ENCODE results near the gene RHOT2.

RHOT2 gene

DNA sequence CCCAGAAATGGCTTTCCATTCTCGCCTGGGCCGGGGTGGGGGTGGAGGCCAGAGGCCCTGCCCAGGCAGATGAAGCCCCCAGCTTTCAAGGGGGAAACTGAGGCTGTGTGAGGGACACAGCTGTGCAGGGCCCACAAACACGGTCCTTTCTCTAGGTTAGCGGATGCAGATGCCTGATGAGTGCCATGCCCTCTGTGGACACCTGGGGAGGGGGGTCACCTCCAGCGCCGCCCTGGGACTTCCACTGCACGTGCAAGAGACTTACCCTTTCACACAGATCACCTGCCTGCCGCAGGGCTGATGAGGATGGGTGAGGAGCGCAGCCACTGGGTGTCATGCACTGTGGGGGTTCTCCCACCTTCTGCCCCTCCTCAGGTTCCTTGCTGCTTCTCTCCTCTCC, 50.5 kb downstream of the RHOT2 start:
- no peak for TF ChIP-seq TAF1 (IDR thresholded peaks at IDR 0.05; ENCODE audit: low read depth, low read length)
- TF ChIP-seq POLR2AphosphoS5 (IDR thresholded peaks at IDR 0.05; ENCODE audit: low read depth, low read length), result no peak
- TF ChIP-seq POU2F2 (IDR thresholded peaks at IDR 0.05; ENCODE audit: low read depth, low read length), result no peak
- no peak for TF ChIP-seq POLR2A (IDR thresholded peaks at IDR 0.05; ENCODE audit: low read depth, low read length)
- no peak for TF ChIP-seq SPI1 (IDR thresholded peaks at IDR 0.05; ENCODE audit: low read depth, low read length)
- no peak for TF ChIP-seq PAX5 (IDR thresholded peaks at IDR 0.05; ENCODE audit: insufficient read depth, low read length, severe bottlenecking)
- DNase-seq (ENCODE audit: insufficient read length, low spot score) (no peak), FAIRE-seq (no peak)

DNA sequence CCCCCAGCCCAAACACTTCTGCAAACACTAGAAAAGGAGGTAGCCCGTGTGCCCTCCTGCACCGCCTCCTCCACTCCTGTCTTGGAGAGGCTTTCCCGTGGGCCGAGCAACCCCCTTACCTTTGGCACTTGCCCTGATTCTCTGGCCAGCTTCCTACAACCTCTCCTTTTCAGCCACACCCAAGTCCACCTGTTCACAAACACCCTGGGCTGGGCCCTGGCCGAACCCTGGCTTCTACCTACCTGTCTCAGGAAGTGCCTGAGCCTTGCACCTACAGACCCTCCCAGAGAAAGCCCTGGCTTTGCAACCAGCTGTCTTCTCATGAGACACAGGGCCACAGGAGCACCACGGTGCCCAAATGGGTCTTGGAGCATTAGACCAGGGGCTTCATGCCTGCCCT, 51.0 kb downstream of the RHOT2 start:
- no peak for DNase-seq (ENCODE audit: insufficient read length, low spot score)
- FAIRE-seq, result no peak
- TF ChIP-seq POLR2A (IDR thresholded peaks at IDR 0.05; ENCODE audit: low read depth, low read length) (no peak), POLR2AphosphoS5 (IDR thresholded peaks at IDR 0.05; ENCODE audit: low read depth, low read length) (no peak), SPI1 (IDR thresholded peaks at IDR 0.05; ENCODE audit: low read depth, low read length) (no peak), PAX5 (IDR thresholded peaks at IDR 0.05; ENCODE audit: insufficient read depth, low read length, severe bottlenecking) (no peak), POU2F2 (IDR thresholded peaks at IDR 0.05; ENCODE audit: low read depth, low read length) (no peak), TAF1 (IDR thresholded peaks at IDR 0.05; ENCODE audit: low read depth, low read length) (no peak)

DNA sequence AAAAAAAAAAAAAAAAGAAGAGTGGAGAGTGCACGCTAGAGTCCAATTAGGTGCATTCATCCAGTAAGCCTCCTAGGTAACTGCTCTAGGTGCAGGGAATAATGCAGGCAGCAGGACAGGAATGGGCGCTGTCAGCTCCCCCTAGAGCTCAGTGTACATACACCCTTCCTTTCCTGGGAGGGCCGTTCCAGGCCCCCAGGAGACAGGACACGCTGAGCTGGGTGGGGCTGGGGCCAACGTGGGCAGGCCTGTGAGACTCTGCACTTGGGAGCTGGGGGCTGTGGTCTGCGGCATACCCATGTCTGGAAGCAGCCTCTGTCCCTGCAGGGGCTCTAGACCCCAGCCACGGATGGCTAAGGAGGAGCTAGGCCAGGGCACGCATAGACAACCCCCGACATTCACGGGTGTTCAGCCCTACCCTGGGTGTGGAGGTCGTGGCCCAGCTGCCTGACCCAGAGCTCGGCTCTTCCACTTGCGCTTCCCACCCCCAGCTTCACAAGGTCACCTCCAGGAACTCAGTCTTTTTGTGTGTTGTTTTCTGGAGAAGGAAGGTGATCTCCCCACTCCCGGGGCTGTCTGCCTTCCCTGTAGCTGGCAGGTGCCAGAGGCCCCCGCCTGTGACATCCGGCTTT, 52.0 kb downstream of the RHOT2 start:
- TF ChIP-seq PAX5 (IDR thresholded peaks at IDR 0.05; ENCODE audit: insufficient read depth, low read length, severe bottlenecking) (no peak), TAF1 (IDR thresholded peaks at IDR 0.05; ENCODE audit: low read depth, low read length) (no peak), SPI1 (IDR thresholded peaks at IDR 0.05; ENCODE audit: low read depth, low read length) (no peak), POLR2A (IDR thresholded peaks at IDR 0.05; ENCODE audit: low read depth, low read length) (no peak), POU2F2 (IDR thresholded peaks at IDR 0.05; ENCODE audit: low read depth, low read length) (no peak), POLR2AphosphoS5 (IDR thresholded peaks at IDR 0.05; ENCODE audit: low read depth, low read length) (no peak)
- FAIRE-seq (peak; percentile 78), DNase-seq (ENCODE audit: insufficient read length, low spot score) (no peak)

DNA sequence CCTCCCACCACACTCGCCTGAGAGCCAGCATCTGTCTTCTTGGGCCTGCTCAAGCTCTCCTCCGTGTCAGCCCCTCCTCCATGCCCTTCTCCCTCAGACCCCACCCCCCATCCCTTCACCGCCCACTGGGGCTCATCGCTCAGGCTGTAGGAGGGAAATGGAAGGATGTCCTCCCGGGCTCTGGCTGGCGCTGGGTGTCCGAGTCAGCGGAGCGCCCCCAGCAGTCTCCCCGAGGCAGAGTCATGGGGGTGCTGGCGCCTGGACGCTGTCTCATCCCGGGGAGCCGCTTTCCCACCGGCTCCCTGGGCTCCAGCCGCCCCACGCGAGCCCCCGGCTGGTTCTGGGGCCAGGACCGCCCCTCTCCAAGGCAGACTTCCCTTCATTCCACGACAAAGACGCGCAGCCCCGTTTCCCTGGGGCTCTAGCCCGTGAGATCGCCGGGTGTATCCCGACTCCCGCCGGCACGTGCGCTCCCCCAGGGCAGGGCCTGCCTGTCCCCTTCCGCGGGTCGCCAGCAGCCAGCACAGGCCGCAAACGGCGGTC, 52.6 kb downstream of the RHOT2 start:
- TF ChIP-seq TAF1 (IDR thresholded peaks at IDR 0.05; ENCODE audit: low read depth, low read length) (no peak), POU2F2 (IDR thresholded peaks at IDR 0.05; ENCODE audit: low read depth, low read length) (no peak), POLR2AphosphoS5 (IDR thresholded peaks at IDR 0.05; ENCODE audit: low read depth, low read length) (no peak), SPI1 (IDR thresholded peaks at IDR 0.05; ENCODE audit: low read depth, low read length) (no peak), PAX5 (IDR thresholded peaks at IDR 0.05; ENCODE audit: insufficient read depth, low read length, severe bottlenecking) (no peak), POLR2A (IDR thresholded peaks at IDR 0.05; ENCODE audit: low read depth, low read length) (no peak)
- peak; percentile 70 for DNase-seq (ENCODE audit: insufficient read length, low spot score)

DNA sequence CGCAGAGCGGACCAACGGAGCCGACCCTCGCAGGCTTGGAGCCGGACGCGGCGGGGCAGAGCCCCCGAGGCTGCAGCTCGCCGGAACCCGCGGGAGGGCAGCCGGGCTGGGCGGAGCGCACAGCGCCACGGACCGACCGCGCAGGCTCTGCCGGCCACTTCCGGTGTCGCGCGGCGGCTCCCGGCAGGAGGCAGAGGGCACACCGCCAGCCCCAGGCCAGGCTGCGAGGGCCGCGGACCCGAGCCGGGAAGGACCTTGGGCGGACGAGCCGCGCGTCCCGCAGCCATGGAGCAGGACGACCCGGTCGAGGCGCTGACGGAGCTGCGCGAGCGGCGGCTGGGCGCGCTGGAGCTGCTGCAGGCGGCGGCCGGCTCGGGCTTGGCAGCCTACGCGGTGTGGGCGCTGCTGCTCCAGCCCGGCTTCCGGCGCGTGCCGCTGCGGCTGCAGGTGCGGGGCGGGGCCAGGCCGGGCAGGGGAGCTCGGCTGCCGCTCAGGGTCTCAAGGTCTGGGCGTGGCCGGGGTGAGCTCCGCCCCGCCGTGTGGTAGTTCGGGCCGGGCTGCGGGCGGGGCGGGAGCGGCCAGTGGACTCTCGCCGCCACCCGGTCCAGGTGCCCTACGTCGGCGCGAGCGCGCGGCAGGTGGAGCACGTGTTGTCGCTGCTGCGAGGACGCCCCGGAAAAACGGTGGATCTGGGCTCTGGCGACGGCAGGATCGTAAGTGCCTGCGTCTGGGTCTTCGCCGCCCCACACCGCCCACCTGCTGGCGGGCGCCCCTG, 53.2 kb downstream of the RHOT2 start, which contains the start of gene ANTKMT:
Gene ANTKMT, plus strand, starts transcription at position 157 of the 775 bp plus-strand sequence. Its CDS starts 129 bp downstream, at position 286.
- FAIRE-seq (peak; percentile 99), DNase-seq (ENCODE audit: insufficient read length, low spot score) (peak; percentile 98)
- peak; percentile 85 for TF ChIP-seq POLR2A (IDR thresholded peaks at IDR 0.05; ENCODE audit: low read depth, low read length)
- TF ChIP-seq TAF1 (IDR thresholded peaks at IDR 0.05; ENCODE audit: low read depth, low read length), result 0 out of 2 replicates have a peak, but pooled peaks have one; percentile 54
- peak; percentile 85 for TF ChIP-seq POLR2AphosphoS5 (IDR thresholded peaks at IDR 0.05; ENCODE audit: low read depth, low read length)
- TF ChIP-seq POU2F2 (IDR thresholded peaks at IDR 0.05; ENCODE audit: low read depth, low read length), result peak; percentile 71; the same call in 1 of the 2 replicates
- no peak for TF ChIP-seq SPI1 (IDR thresholded peaks at IDR 0.05; ENCODE audit: low read depth, low read length)
- TF ChIP-seq PAX5 (IDR thresholded peaks at IDR 0.05; ENCODE audit: insufficient read depth, low read length, severe bottlenecking), result peak; percentile 36

More for the DNA sequence above, 52.6 kb downstream of the RHOT2 start:
- FAIRE-seq, result no peak

DNA sequence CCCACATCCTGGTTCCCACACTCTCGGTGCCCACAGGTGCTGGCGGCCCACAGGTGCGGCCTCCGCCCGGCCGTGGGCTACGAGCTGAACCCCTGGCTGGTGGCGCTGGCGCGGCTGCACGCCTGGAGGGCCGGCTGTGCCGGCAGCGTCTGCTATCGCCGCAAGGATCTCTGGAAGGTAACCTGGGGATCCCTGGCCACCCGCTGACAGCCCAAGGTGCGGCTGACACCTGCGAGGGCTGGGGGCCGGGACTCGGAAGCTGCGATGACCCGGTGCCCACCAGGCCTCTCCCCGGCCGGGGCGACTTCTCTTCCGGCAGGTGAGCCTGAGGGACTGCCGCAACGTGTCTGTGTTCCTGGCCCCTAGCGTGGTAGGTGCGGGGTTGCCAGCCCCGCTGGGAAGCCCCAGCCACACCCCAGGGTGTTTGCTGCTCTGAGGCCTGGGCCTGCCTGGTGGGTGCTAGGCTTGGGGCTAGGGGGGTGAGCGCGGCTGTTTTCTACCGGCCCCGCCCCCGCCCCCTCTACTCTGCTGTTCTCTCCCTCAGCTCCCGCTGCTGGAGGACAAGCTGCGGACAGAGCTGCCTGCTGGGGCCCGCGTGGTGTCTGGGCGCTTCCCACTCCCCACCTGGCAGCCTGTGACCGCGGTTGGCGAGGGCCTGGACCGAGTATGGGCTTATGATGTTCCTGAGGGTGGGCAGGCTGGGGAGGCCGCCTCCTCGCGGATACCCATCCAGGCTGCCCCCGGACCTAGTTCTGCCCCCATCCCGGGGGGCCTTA, 54.0 kb downstream of the RHOT2 start:
- DNase-seq (ENCODE audit: insufficient read length, low spot score) (no peak), FAIRE-seq (no peak)
- TF ChIP-seq POU2F2 (IDR thresholded peaks at IDR 0.05; ENCODE audit: low read depth, low read length) (no peak), POLR2AphosphoS5 (IDR thresholded peaks at IDR 0.05; ENCODE audit: low read depth, low read length) (no peak), POLR2A (IDR thresholded peaks at IDR 0.05; ENCODE audit: low read depth, low read length) (no peak), TAF1 (IDR thresholded peaks at IDR 0.05; ENCODE audit: low read depth, low read length) (no peak), PAX5 (IDR thresholded peaks at IDR 0.05; ENCODE audit: insufficient read depth, low read length, severe bottlenecking) (no peak), SPI1 (IDR thresholded peaks at IDR 0.05; ENCODE audit: low read depth, low read length) (no peak)

DNA sequence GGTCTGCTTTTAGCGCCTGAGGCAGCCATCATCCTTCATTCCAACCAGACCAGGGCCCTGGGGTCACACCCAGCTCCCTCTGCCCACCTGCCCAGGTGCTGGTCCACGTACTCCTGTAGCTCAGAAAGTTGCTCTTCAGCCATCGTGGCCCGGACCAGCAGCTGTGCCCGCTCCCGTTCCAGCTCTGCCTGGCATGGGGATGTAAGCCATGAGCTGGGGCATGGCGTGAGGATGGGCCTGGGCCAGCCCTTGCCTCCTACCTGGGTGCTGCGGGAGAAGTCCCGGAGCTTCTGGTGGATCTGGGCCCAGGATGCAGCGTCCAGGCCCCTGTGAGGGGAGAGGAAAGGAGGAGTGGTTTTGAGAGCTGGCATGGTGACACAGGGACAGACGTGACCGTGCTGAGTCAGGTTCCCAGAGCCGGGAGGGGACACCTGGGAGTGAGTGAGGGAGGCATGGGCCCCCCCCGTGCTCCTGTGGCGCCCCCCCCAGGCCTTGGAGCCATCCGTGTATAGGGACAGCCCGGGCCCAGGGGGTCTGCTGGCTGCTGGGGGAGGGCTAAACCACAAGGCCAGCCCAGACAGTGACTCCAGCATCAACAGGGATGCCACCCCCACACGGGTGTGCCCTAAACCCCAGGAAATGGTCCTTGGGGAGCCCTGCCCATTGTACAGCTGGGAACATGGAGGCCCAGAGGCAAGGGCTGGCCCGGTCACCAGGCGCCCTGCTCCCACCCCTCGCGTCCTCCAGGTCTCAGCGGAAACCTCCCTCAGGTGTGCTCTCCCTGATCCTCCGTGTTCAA, 55.1 kb downstream of the RHOT2 start:
- no peak for TF ChIP-seq PAX5 (IDR thresholded peaks at IDR 0.05; ENCODE audit: insufficient read depth, low read length, severe bottlenecking)
- no peak for TF ChIP-seq POLR2AphosphoS5 (IDR thresholded peaks at IDR 0.05; ENCODE audit: low read depth, low read length)
- TF ChIP-seq POLR2A (IDR thresholded peaks at IDR 0.05; ENCODE audit: low read depth, low read length), result no peak
- no peak for TF ChIP-seq POU2F2 (IDR thresholded peaks at IDR 0.05; ENCODE audit: low read depth, low read length)
- no peak for TF ChIP-seq TAF1 (IDR thresholded peaks at IDR 0.05; ENCODE audit: low read depth, low read length)
- DNase-seq (ENCODE audit: insufficient read length, low spot score) (no peak), FAIRE-seq (no peak)

DNA sequence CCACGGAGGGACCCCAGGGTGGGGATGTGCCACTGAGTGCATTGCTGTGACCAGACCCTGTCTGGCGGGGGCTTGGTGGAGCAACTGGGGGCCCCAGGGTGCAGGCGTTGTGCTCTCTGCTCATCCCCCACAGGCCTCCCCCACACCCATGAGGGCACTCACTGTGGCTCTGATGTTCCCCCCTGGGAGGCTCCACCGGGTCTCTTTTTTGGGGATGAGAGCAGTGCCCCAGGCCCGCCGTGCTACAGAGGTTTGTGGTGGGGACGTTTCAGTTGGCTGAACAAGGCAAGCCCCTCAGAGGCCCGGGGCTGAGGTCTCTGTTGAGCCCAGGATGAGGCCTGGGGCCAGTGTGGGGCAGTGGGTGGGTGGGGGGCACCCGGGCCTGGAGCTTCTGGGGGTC, 55.8 kb downstream of the RHOT2 start:
- DNase-seq (ENCODE audit: insufficient read length, low spot score) (no peak), FAIRE-seq (no peak)
- TF ChIP-seq POU2F2 (IDR thresholded peaks at IDR 0.05; ENCODE audit: low read depth, low read length), result no peak
- TF ChIP-seq SPI1 (IDR thresholded peaks at IDR 0.05; ENCODE audit: low read depth, low read length), result no peak
- no peak for TF ChIP-seq POLR2A (IDR thresholded peaks at IDR 0.05; ENCODE audit: low read depth, low read length)
- no peak for TF ChIP-seq POLR2AphosphoS5 (IDR thresholded peaks at IDR 0.05; ENCODE audit: low read depth, low read length)

Data from GM12891 (cell line).